Mucosa of rectum (tissue), 2 donors: ENCODE results near the gene BMP8B.
"Not testable (repeated sequence)": the region's sequence is repeated elsewhere in the genome, so short reads cannot be mapped to it uniquely, and the experiment has no call there.

Experiments used
- H3K27ac ChIP-seq, 2 donors: one replicate each; pipeline ENCODE4 v1.7.0; 2013; ENCODE audit warnings: inconsistent platforms in 2 of 2, low read depth in 2 of 2, low read length in 2 of 2
- H3K27me3 ChIP-seq, 2 donors: one replicate each; pipeline ENCODE4 v1.7.0; 2013; ENCODE audit warnings: low read length in 2 of 2; ENCODE audit not compliant: control insufficient read depth in 2 of 2, insufficient read depth in 2 of 2
- H3K36me3 ChIP-seq, 2 donors: one replicate each; pipeline ENCODE4 v1.7.0; 2013; ENCODE audit warnings: low read length in 2 of 2; ENCODE audit not compliant: control insufficient read depth in 2 of 2, insufficient read depth in 2 of 2
- H3K4me1 ChIP-seq, 2 donors: one replicate each; pipeline ENCODE4 v1.7.0; 2013; ENCODE audit warnings: low read length in 2 of 2, mild to moderate bottlenecking in 1 of 2; ENCODE audit not compliant: control insufficient read depth in 2 of 2, insufficient read depth in 2 of 2
- H3K4me3 ChIP-seq, 2 donors: one replicate each; pipeline ENCODE4 v1.7.0; 2013; ENCODE audit warnings: low read length in 2 of 2
- H3K9ac ChIP-seq, 2 donors: one replicate each; pipeline ENCODE4 v1.7.0; 2013; ENCODE audit warnings: low read length in 2 of 2, low read depth in 1 of 2, mild to moderate bottlenecking in 1 of 2
- H3K9me3 ChIP-seq, 2 donors: one replicate each; pipeline ENCODE4 v1.7.0; 2013; ENCODE audit warnings: low read length in 2 of 2; ENCODE audit not compliant: control insufficient read depth in 2 of 2
- donor health status: healthy.
- donor health status: Normal muscosa, but diverticular disease.

Gene BMP8B

GRCh38 chr1:39828255-39828654 lies 39.6 kb upstream of the BMP8B start:
- H3K27me3 ChIP-seq, H3K4me3 ChIP-seq, H3K9ac ChIP-seq, H3K27ac ChIP-seq, H3K36me3 ChIP-seq, H3K9me3 ChIP-seq: not testable (repeated sequence)
- H3K4me1 ChIP-seq: peaks cover 25 to 27% of the 10 kb centered on the region in 2 donors

GRCh38 chr1:39827201-39827600 lies 38.5 kb upstream of the BMP8B start:
- peak overlapping the region; percentile 73 to 78 for H3K27ac ChIP-seq
- no peaks in the 10 kb centered on the region for H3K36me3 ChIP-seq
- no peaks in the 10 kb centered on the region for H3K9me3 ChIP-seq
- H3K27me3 ChIP-seq: no peaks in the 10 kb centered on the region
- H3K9ac ChIP-seq: peak overlapping the region; percentile 32 to 40
- H3K4me1 ChIP-seq: peaks cover 25 to 27% of the 10 kb centered on the region in 2 donors
- H3K4me3 ChIP-seq: no peak overlapping the region

DNA sequence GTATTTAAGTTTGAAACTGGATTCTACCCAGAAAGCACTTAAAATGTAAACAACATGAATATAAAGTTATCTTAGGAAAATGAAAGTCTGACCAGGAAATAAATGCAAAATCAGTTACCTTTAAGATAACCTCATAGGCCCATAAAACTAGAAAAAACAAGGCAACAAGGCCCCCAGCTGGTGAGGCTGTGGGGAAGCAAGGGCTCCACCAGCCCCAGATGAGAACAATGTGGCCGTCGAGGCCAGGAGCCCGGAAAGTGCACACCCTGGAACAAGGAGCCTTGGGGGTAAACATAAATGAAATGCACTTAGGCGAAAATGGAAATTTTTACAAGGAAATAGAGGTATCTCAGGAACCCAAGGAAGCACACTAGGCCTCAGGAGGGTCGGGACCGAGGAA lies 37.9 kb upstream of the BMP8B start:
- H3K27ac ChIP-seq: peak overlapping the region; percentile 73 to 78
- H3K9ac ChIP-seq: peak overlapping the region in 1 of 2 donors; percentile 40

DNA sequence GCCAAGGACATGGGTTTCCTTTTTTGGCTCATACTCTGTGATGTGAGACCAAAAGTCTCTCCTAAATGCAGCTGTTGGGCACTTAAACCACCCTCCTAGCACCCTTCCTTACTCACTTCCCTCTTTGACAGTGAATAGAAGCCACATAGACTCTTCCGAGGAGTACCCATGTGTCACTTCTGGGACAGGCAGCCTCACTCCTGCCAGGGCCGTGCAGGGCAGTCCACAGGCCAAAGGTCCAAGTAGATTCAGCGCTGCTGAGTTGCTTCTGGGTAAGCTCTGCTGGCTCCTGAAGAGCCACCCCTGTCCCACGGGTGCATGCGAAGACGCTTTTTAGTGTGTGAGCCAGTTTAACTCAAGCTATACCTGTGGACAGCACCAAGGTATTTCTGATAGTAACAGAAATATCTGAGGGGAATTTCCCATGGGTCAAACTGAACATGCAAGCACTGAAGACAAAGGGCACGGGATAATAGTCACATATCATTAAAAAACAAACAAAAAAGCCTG lies 36.8 kb upstream of the BMP8B start:
- H3K27me3 ChIP-seq: no peaks in the 10 kb centered on the region
- H3K36me3 ChIP-seq: no peaks in the 10 kb centered on the region
- H3K27ac ChIP-seq: peak overlapping the region; percentile 73 to 78
- H3K9ac ChIP-seq: peak overlapping the region in 1 of 2 donors; percentile 32
- H3K4me3 ChIP-seq: no peak overlapping the region
- no peaks in the 10 kb centered on the region for H3K9me3 ChIP-seq
- peaks cover 26 to 27% of the 10 kb centered on the region in 2 donors for H3K4me1 ChIP-seq

More for the DNA sequence above, 37.9 kb upstream of the BMP8B start:
- no peaks in the 10 kb centered on the region for H3K27me3 ChIP-seq
- peaks cover 25 to 27% of the 10 kb centered on the region in 2 donors for H3K4me1 ChIP-seq
- no peak overlapping the region for H3K4me3 ChIP-seq
- H3K36me3 ChIP-seq: no peaks in the 10 kb centered on the region
- H3K9me3 ChIP-seq: no peaks in the 10 kb centered on the region

DNA sequence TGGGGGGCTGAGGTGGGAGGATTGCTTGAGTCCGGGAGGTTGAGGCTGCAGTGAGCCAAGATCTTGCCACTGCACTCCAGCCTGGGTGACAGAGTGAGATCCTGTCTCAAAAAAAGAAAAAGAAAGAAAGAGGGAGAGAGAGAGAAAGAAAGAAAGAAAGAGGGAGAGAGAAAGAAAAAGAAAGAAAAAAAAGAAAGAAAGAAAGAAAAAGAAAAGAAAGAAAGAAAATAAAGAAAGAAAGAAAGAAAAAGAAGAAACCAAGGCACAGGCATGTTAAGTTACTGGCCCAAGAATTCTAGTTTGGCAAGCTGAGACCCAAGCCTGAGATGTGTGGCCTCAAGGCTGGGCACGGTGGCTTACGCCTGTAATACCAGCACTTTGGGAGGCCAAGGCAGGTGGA lies 34.8 kb upstream of the BMP8B start:
- peaks cover 40 to 46% of the 10 kb centered on the region in 2 donors for H3K4me1 ChIP-seq
- H3K4me3 ChIP-seq, H3K9ac ChIP-seq, H3K9me3 ChIP-seq, H3K27me3 ChIP-seq, H3K27ac ChIP-seq, H3K36me3 ChIP-seq: not testable (repeated sequence)

- no peaks in the 10 kb centered on the region for H3K27me3 ChIP-seq
- no peak overlapping the region for H3K4me3 ChIP-seq
- no peak overlapping the region for H3K9ac ChIP-seq
- no peaks in the 10 kb centered on the region for H3K9me3 ChIP-seq
- peaks cover 49 to 54% of the 10 kb centered on the region in 2 donors for H3K4me1 ChIP-seq
- no peaks in the 10 kb centered on the region for H3K36me3 ChIP-seq
- H3K27ac ChIP-seq: no peak overlapping the region
Measured at GRCh38 chr1:39822146-39822545, 33.5 kb upstream of the BMP8B start.

- H3K9ac ChIP-seq: peak overlapping the region in 1 of 2 donors; percentile 41
Measured at GRCh38 chr1:39819091-39819812, 30.6 kb upstream of the BMP8B start.

DNA sequence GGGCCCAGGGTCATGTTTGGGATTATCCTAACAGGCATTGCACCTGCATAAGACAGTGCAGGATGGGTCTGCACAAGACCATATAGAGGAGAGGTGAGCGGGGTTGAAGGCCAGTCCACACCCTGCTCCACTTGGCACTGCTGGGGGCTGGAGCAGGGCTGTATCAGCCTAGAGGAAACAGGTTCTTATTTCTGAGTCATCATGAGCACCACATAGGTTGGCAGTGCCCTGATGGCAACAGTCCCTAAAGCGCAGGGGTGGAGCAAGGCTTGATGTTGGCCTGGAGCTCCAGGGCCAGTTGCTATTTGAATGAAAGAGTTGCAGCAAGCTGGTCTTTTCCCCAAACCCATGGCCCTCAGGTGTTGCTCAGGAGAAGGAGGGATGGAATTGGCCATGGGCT lies 29.8 kb upstream of the BMP8B start:
- Histone ChIP-seq H3K27ac (peak overlapping the region; percentile 92 to 96), H3K9ac (peak overlapping the region in 1 of 2 donors; percentile 41), H3K4me1 (peaks cover 24 to 33% of the 10 kb centered on the region in 2 donors), H3K4me3 (no peak overlapping the region), H3K27me3 (no peaks in the 10 kb centered on the region), H3K9me3 (no peaks in the 10 kb centered on the region), H3K36me3 (no peaks in the 10 kb centered on the region)

More at GRCh38 chr1:39819091-39819812, 30.6 kb upstream of the BMP8B start:
- no peaks in the 10 kb centered on the region for H3K27me3 ChIP-seq
- peak overlapping the region in 1 of 2 donors; percentile 3 for H3K4me3 ChIP-seq
- peak overlapping the region; percentile 92 to 96 for H3K27ac ChIP-seq
- peaks cover 24 to 33% of the 10 kb centered on the region in 2 donors for H3K4me1 ChIP-seq
- H3K9me3 ChIP-seq: no peaks in the 10 kb centered on the region
- H3K36me3 ChIP-seq: no peaks in the 10 kb centered on the region

GRCh38 chr1:39817091-39817932 lies 28.6 kb upstream of the BMP8B start:
- H3K4me1 ChIP-seq: peaks cover 24 to 33% of the 10 kb centered on the region in 2 donors
- H3K9ac ChIP-seq: peak overlapping the region; percentile 52 to 59
- H3K4me3 ChIP-seq: peak overlapping the region; percentile 41 to 44
- H3K27me3 ChIP-seq, H3K36me3 ChIP-seq, H3K9me3 ChIP-seq: not testable (repeated sequence)
- H3K27ac ChIP-seq: peak overlapping the region; percentile 92 to 96
